Hepatocyte (in vitro differentiated cells): ENCODE measurements around the gene POLR3GL.

Experiments
- CTCF ChIP-seq: fragments of 200-600 bp; sonication (generic); IDR thresholded peaks from 2 replicates; pipeline ENCODE4 v1.5.1; 2016; ENCODE audit warnings: antibody characterized with exemption, mild to moderate bottlenecking; ENCODE audit not compliant: poor library complexity
- EZH2phosphoT487 ChIP-seq: fragments of 200-600 bp; sonication (generic); IDR thresholded peaks from one replicate; pipeline ENCODE4 v1.6.1; 2018; ENCODE audit warnings: antibody characterized with exemption, mild to moderate bottlenecking, low read depth, moderate library complexity; ENCODE audit not compliant: unreplicated experiment, severe bottlenecking

GRCh38 chr1:145988773-145989172 is 24.3 kb downstream of the POLR3GL start:
- TF ChIP-seq CTCF (no peak), EZH2phosphoT487 (no peak)
